PFSK-1 (cell line): Measurements from ENCODE around the gene ENOSF1.

Experiments used
- FOXP2 ChIP-seq: optimal IDR thresholded peaks from 2 replicates; pipeline ENCODE3; 2011; ENCODE audit warnings: borderline replicate concordance, control low read depth, inconsistent platforms; ENCODE audit not compliant: insufficient read depth; ENCODE audit errors: extremely low read length, extremely low read depth
- POLR2AphosphoS5 ChIP-seq: IDR thresholded peaks from 2 replicates; pipeline ENCODE4 v1.6.1; 2012; ENCODE audit warnings: low read depth, mild to moderate bottlenecking, control low read depth, low read length, moderate library complexity
- SIN3A ChIP-seq: IDR thresholded peaks from 2 replicates; pipeline ENCODE4 v1.6.1; 2012; ENCODE audit warnings: mild to moderate bottlenecking, low read length, moderate library complexity, borderline replicate concordance; ENCODE audit not compliant: insufficient read depth
- TAF1 ChIP-seq: IDR thresholded peaks from 2 replicates; pipeline ENCODE4 v1.6.1; 2012; ENCODE audit warnings: low read length, control low read depth, borderline replicate concordance; ENCODE audit not compliant: insufficient read depth
- TF ChIP-seq, protein P1 (sequence below), 2 experiments: IDR thresholded peaks; 2 replicates each; pipeline versions ENCODE4 v1.6.1 to v1.8.0; 2011 to 2012; ENCODE audit warnings: low read depth in 2 of 2, low read length in 2 of 2, control low read depth in 1 of 2, inconsistent platforms in 1 of 2, mild to moderate bottlenecking in 1 of 2, moderate library complexity in 1 of 2; ENCODE audit not compliant: insufficient read depth in 1 of 2

The ENOSF1 gene

DNA sequence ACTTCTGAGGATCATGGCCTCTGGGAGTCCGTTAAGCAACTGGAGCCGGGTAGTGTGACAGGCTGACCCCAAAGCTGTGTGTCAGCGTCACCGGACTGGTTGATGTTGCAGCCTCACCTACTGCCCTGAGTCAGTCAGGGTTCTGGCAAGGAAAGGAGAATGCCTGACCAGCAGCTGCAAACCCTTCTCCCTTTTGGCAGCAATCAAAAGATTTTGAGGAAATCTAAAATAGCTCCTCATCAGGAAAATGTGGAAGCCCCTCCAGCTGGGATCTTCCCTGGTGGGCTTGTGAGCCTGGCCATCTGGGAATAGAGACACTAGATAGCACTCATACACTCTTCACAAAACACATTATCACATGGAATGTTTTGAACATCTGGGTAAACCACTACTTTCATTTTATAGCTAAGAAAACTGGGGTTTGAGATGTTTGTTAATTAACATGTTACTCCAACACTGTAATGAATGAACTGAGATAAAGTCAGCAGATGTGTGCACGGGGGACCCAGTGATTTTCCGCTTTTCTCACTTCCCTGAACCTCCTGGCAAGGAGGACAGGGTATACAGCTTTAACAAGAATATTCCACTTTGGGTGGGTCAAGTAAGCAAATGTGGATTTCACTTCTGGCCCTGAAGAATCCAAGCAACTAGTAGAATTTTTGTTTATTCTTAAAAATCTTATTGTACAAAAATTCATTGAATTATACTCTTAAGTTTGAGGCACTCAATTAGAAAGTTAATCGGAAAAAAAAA, 91.0 kb downstream of the ENOSF1 start:
- TF ChIP-seq TAF1 (no peak), POLR2AphosphoS5 (no peak), FOXP2 (no peak), SIN3A (no peak)
- TF ChIP-seq, protein P1, sequence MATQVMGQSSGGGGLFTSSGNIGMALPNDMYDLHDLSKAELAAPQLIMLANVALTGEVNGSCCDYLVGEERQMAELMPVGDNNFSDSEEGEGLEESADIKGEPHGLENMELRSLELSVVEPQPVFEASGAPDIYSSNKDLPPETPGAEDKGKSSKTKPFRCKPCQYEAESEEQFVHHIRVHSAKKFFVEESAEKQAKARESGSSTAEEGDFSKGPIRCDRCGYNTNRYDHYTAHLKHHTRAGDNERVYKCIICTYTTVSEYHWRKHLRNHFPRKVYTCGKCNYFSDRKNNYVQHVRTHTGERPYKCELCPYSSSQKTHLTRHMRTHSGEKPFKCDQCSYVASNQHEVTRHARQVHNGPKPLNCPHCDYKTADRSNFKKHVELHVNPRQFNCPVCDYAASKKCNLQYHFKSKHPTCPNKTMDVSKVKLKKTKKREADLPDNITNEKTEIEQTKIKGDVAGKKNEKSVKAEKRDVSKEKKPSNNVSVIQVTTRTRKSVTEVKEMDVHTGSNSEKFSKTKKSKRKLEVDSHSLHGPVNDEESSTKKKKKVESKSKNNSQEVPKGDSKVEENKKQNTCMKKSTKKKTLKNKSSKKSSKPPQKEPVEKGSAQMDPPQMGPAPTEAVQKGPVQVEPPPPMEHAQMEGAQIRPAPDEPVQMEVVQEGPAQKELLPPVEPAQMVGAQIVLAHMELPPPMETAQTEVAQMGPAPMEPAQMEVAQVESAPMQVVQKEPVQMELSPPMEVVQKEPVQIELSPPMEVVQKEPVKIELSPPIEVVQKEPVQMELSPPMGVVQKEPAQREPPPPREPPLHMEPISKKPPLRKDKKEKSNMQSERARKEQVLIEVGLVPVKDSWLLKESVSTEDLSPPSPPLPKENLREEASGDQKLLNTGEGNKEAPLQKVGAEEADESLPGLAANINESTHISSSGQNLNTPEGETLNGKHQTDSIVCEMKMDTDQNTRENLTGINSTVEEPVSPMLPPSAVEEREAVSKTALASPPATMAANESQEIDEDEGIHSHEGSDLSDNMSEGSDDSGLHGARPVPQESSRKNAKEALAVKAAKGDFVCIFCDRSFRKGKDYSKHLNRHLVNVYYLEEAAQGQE (IDR thresholded peaks at IDR 0.05; ENCODE audit: insufficient read depth in 1 of 2, low read depth in 2 of 2, low read length in 2 of 2): no peak
